Transverse colon (tissue), 3 donors: ENCODE measurements around the gene PKIG.

Experiments
- POLR2A ChIP-seq: fragments of 450-650 bp; IDR thresholded peaks from one replicate; pipeline ENCODE4 v1.6.1; 2016; ENCODE audit warnings: antibody characterized with exemption, mild to moderate bottlenecking, moderate library complexity
- TF ChIP-seq, protein P1 (sequence below), 5 experiments: fragments of 200-600 bp in 3 of 5; fragments of 450-650 bp in 2 of 5; sonication (generic) in 3 of 5; IDR thresholded peaks; 1 replicate in 2 of 5; 2 replicates in 3 of 5; pipeline ENCODE4 v1.5.1; 2016 to 2017; ENCODE audit warnings: antibody characterized with exemption in 5 of 5, inconsistent platforms in 3 of 5, mild to moderate bottlenecking in 2 of 5, moderate library complexity in 1 of 5

- TF ChIP-seq, protein P1, sequence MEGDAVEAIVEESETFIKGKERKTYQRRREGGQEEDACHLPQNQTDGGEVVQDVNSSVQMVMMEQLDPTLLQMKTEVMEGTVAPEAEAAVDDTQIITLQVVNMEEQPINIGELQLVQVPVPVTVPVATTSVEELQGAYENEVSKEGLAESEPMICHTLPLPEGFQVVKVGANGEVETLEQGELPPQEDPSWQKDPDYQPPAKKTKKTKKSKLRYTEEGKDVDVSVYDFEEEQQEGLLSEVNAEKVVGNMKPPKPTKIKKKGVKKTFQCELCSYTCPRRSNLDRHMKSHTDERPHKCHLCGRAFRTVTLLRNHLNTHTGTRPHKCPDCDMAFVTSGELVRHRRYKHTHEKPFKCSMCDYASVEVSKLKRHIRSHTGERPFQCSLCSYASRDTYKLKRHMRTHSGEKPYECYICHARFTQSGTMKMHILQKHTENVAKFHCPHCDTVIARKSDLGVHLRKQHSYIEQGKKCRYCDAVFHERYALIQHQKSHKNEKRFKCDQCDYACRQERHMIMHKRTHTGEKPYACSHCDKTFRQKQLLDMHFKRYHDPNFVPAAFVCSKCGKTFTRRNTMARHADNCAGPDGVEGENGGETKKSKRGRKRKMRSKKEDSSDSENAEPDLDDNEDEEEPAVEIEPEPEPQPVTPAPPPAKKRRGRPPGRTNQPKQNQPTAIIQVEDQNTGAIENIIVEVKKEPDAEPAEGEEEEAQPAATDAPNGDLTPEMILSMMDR (IDR thresholded peaks at IDR 0.05) = no peak
- no peak for TF ChIP-seq POLR2A
These were observed 78.2 kb downstream of the PKIG start for GRCh38 chr20:44660581-44660980.
